Activated CD4-positive, alpha-beta memory T cell treated with anti-CD3 and anti-CD28 coated beads for 36 hours (primary cell): ENCODE data around the gene TCF19. TPM values are rescaled to one million over a fixed set of nuclear protein-coding genes. Genes with fewer than 3 reads are reported as not detected.

ENCODE experiments used
- CTCF ChIA-PET: fragments of 350-600 bp; sonication (Branson Sonifier 250); formaldehyde crosslinking; loops from one replicate; lab custom pipeline; 2021; ENCODE audit warnings: antibody characterized with exemption, inconsistent platforms; lab: Charles Lee
- POLR2A ChIA-PET: fragments of 350-600 bp; sonication (Branson Sonifier 250); formaldehyde crosslinking; loops from one replicate; lab custom pipeline; 2021; ENCODE audit warnings: antibody characterized with exemption; lab: Charles Lee
- DNase-seq: peaks from one replicate; pipeline ENCODE4 v3.0.0-alpha.2; 2020
- H3K27ac Mint-ChIP-seq: one replicate; pipeline ENCODE4 v1.8.0; 2021; ENCODE audit warnings: mixed read lengths
- H3K27me3 Mint-ChIP-seq: one replicate; pipeline ENCODE4 v1.8.0; 2021; ENCODE audit warnings: mixed read lengths
- H3K36me3 Mint-ChIP-seq: one replicate; pipeline ENCODE4 v1.8.0; 2021; ENCODE audit warnings: mixed read lengths
- H3K4me1 Mint-ChIP-seq: one replicate; pipeline ENCODE4 v1.8.0; 2021; ENCODE audit warnings: low read depth, mixed read lengths
- H3K4me3 Mint-ChIP-seq: one replicate; pipeline ENCODE4 v1.8.0; 2021; ENCODE audit warnings: mild to moderate bottlenecking, mixed read lengths
- H3K9me3 Mint-ChIP-seq: one replicate; pipeline ENCODE4 v1.8.0; 2021; ENCODE audit warnings: mixed read lengths
- intact Hi-C: fragments of 100-400 bp; cut with micrococcal nuclease; formaldehyde crosslinking; loops from one replicate; pipeline ENCODE4 v1.15.1; 2023
- total RNA-seq, 2 experiments: library from RNA; stranded (reverse); gene quantifications; one replicate each; pipeline ENCODE4 v1.2.3, GENCODE V29; 2021

TCF19 gene
- total RNA-seq, 2 experiments from 2014 or later = 93.0 to 93.1 TPM

DNA sequence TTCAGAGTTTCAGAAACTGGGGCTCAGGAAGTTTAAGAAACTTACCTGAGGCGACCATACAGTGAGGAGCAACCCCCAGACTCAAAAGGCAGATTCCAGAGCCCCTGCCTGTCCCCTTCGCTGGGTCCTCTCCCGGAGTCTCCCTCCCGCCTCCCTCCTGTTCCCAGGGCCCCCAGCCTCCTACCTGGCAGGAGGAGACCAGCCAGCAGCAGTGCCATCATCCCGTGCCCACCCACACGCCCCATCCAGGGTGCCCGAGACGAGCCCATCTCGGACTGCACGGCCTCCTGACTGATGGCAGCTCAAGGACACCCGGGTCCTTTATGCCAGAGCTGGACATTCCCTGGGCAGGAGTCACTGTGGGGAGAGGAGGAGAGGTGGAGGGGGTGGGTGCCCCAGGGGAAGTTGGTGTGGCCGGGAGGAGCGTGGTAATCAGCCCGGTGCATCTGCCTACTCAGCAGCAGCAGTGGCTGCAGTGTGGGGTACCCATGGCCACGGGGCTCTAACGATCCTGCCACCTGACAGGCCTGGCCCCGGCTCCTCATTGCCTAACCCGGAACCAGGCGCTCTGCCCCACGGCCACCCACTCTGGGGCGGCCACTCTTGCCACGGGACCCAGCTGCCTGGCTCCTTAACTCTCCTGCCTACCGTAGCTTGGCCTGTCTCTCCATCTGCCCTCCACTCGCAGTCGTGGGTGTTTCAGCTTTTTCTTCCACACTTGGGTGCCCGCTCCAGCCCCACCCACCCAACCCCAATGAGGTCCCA lies 38.1 kb upstream of the TCF19 start, which contains the start of gene CDSN:
Gene CDSN (minus strand): TSS at position 296 of the 765 bp plus-strand sequence. CDS start 27 bp downstream, at position 269.
- no peak within 1 kb of the TSS for H3K27ac Mint-ChIP-seq

DNA sequence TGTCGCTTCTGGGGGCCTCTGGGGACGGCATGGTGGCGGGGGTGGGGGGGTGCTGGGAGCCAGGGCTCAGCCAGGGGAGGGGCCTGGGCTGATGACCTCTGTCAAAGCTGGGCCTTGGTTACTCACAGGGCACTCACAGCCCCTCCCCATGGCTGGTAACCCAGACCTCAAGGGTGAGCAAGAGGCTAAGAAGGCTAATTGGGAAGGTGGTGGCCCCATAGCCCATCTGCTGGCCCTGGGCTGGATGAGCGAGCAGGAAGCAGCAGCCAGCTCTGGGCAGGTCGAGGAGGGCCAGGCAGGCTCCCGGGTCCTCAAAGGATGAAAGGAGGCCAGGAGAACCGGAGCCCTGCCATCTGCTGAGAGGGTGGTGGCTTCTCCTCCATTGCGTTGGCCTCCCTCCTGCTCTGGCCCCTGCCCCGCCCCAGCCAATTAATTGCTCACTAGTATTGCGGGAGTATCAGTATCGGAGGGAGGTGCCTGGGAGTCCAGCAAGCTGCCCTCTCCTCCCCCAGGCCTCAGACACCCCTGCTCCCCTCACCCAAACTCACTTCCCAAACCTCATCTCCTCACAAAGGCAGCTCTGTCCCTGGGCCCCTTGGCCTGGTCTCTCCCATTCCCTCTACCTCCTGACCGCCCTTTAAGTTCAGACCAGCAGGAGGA lies 37.1 kb upstream of the TCF19 start:
- Mint-ChIP-seq H3K9me3 (no peaks in the 10 kb centered on the region), H3K27ac (no peak overlapping the region), H3K4me3 (no peak overlapping the region), H3K36me3 (no peaks in the 10 kb centered on the region), H3K27me3 (no peaks in the 10 kb centered on the region), H3K4me1 (no peaks in the 10 kb centered on the region)
- CTCF ChIA-PET = interaction anchor here (0.8 kb wide), 1 partner anchor 42 kb away, joined by 3 read pairs; no protein-coding TSS in a partner anchor
- no peak for DNase-seq
- intact Hi-C loops = no loop called here
- POLR2A ChIA-PET = no interaction called here

More for the DNA sequence above, 38.1 kb upstream of the TCF19 start, which contains the start of gene CDSN:
- ChIA-PET CTCF (interaction anchor here (0.8 kb wide), 1 partner anchor 41 kb away, joined by 3 read pairs; no protein-coding TSS in a partner anchor), POLR2A (no interaction called here)
- Mint-ChIP-seq H3K27me3 (no peaks in the 10 kb centered on the region), H3K4me3 (no peak within 1 kb of the TSS), H3K9me3 (no peaks in the 10 kb centered on the region), H3K4me1 (no peaks in the 10 kb centered on the region), H3K36me3 (no peaks in the 10 kb centered on the region)
- DNase-seq = no peak
- intact Hi-C loops = no loop called here

DNA sequence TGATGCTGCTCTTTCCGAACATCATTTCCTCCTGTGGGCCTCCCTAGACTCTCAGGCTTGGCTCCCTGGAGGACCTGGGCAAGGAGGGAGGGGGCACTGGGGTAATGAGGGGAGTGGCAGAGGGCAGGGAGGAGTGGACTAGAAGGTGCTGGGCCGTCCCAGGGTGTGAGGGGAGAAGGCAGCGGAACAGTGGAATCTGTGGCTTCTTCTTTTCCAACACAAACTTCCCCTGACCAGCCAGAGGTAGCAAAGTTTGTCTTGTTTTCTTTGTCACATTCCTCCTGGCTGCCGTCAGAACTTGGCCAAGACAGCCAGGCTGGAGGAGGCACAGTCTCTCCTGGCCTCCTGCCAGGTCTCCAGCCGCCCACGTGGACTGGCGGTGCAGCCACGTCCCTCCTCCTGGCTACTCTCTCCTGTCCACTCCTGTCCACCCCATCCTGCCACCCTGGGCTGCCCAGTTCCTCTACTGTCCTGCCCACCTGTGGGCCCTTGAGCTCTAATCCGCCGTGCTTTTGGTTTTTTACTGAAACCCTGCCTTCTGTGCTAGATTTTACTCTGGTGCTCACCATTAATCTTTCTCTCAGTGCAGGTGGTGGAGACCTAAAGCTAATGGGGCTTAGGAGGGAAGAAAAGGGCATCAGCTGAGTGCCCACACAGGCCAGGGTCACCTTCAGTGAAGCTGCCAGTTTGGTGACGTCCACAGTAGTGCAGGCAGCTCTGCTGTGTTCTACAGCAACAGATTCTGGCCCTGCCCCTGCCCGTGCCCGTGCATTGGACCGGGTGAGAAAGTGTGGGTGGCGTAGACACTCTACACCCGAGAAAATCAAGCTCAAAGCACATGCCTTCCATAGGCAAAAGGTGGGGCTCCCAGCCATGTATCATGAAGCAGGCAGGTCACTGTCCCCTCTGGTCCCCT lies 35.3 kb upstream of the TCF19 start:
- H3K4me1 Mint-ChIP-seq = peaks cover 2% of the 10 kb centered on the region
- no peak overlapping the region for H3K27ac Mint-ChIP-seq
- ChIA-PET CTCF (no interaction called here), POLR2A (no interaction called here)
- no peaks in the 10 kb centered on the region for H3K9me3 Mint-ChIP-seq
- no peaks in the 10 kb centered on the region for H3K27me3 Mint-ChIP-seq
- H3K36me3 Mint-ChIP-seq = no peaks in the 10 kb centered on the region
- DNase-seq = no peak
- H3K4me3 Mint-ChIP-seq = no peak overlapping the region
- intact Hi-C loops = no loop called here

DNA sequence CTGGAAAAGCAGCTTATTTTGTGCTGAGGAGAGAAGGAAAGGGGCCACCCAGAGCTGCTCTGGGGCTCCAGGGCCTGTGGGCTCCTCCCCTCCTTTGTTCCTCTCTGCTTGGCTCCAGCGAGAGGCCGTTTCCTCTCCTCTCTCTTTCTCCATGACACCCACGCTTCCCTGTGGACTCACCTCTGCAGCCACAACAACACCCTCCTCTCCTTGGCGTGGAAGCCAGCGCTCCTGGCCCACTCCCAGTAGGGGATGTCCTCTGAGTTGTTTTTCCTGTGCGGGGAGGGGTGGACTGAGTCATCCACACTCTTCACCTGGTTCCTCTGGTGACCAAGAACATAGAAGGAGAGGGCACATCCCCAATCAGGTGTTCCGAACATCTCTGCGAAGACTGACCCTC lies 33.2 kb upstream of the TCF19 start:
- Mint-ChIP-seq H3K4me3 (no peak overlapping the region), H3K27ac (no peak overlapping the region), H3K4me1 (peaks cover 2% of the 10 kb centered on the region), H3K9me3 (no peaks in the 10 kb centered on the region), H3K27me3 (peaks cover 2% of the 10 kb centered on the region), H3K36me3 (no peaks in the 10 kb centered on the region)
- intact Hi-C loops = no loop called here
- ChIA-PET CTCF (interaction anchor here (0.9 to 1.0 kb wide), 2 partner anchors 31 to 209 kb away, joined by 4 read pairs; no protein-coding TSS in a partner anchor), POLR2A (no interaction called here)
- no peak for DNase-seq

DNA sequence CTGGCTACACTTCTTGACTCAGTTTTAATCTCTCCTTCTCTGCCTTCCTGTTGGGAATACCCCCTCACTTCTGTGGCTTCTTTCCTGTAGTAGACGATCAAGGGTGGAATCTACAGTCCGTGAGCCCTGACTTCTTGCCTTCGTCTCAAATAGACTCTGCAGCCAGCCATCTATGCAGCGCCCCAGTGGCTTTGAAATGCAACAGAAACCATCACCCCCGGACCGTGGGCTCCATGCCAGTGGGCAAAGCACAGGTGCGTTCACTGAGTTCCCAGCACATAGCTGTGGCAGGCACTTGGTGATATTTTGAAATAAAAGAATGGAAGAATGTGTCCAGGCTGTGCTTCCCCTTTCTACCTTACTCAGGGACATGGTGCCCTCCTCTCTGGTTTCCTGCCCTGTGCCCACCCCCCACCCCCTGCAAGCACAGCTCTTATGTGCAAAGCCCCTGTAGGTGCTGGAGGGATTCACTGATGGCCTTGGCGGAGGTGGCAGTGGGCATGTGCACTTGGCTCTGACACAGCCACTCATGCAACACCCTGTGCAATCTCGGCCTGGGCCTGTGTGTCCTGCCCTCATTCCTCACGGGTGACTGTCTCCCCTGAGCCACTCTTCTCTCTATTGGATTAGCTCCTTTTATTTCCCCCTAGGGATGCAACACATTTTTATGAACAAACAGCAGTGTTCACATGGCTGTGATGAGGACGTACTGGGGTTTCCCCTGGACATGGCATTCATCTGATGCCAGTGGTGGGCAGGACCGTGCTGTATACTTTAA lies 32.6 kb upstream of the TCF19 start:
- H3K27ac Mint-ChIP-seq = no peak overlapping the region
- no peak for DNase-seq
- H3K27me3 Mint-ChIP-seq = peaks cover 2% of the 10 kb centered on the region
- H3K4me3 Mint-ChIP-seq = no peak overlapping the region
- ChIA-PET POLR2A (no interaction called here), CTCF (interaction anchor here (0.6 to 2.3 kb wide), 6 partner anchors 12 to 1571 kb away, joined by 3 to 10 read pairs (median 5); no protein-coding TSS in a partner anchor)
- H3K4me1 Mint-ChIP-seq = peaks cover 2% of the 10 kb centered on the region
- intact Hi-C loops = no loop called here
- no peaks in the 10 kb centered on the region for H3K36me3 Mint-ChIP-seq
- no peaks in the 10 kb centered on the region for H3K9me3 Mint-ChIP-seq

DNA sequence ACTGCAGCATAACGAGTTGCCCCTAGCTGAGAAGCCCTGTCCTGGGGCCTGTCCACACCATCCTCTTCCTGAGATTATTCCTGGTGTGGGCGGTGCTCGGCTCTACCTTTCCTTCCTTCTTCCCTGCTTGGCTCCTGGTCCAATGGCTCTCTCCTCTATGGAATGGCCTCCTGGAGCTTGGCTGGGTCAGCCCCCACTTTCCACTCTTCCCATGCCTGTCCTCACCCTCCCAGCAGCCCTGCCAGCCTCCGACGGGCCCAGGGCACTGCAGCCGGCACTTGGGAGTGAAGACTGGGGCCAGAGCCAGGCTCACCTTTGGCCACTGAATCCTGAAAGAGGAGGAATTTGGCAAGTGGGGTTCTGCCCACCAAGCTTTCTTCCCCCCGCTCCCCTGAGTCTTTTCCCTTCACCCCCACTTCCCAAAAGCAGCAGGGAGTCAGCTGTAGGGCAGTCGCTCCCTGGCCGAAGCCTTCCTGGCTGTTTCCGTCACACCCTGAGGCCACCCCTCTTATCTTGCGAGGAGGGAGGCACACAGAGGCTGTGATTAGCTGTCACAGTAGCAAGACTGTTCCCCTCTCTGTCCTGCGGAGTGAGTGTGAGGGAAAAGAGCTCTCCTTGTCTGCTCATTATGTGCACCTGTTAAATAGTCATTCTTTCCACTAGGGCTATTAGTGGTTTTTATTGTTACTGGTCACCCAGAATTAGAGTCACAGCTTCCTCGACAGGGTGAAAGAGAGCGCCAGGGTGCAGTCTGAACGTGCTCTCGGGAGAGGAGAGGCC lies 31.8 kb upstream of the TCF19 start:
- intact Hi-C loops = no loop called here
- CTCF ChIA-PET = interaction anchor here (0.6 to 2.4 kb wide), 12 partner anchors 11 to 1570 kb away, joined by 3 to 12 read pairs (median 4); partner anchors contain the start of genes PSORS1C1 and TCF19
- H3K4me3 Mint-ChIP-seq = no peak overlapping the region
- no peak for DNase-seq
- no peaks in the 10 kb centered on the region for H3K9me3 Mint-ChIP-seq
- POLR2A ChIA-PET = no interaction called here
- H3K4me1 Mint-ChIP-seq = peaks cover 2% of the 10 kb centered on the region
- no peaks in the 10 kb centered on the region for H3K36me3 Mint-ChIP-seq
- H3K27ac Mint-ChIP-seq = no peak overlapping the region
- H3K27me3 Mint-ChIP-seq = peaks cover 2% of the 10 kb centered on the region

DNA sequence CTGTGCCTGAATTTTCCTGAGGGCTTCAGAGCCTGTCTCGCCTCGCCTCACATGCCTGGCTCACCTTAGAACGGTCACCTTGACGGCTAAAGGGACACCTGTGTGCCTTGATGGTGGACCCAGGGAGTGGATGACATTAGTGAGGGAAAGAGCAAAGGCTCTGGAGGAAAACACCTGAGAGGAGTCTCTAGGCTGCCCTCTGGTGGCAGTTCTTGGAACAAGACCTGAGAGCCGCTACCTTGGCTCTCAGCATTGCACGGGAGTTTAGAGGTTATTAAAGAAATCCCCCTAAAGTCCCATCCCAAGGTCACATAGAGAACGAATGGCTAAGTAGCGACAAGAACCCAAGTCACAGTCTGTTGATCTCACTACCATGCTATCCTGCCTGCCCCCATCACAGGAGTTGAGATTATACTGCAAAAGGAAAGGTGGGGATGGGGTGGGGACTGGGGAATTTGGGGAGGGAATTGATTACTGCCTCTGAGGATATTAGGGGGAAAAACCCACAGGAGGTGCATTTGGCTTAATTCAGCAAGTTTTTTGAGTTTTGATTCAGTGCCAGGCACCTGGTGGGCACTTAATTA lies 30.2 kb upstream of the TCF19 start:
- intact Hi-C loops = no loop called here
- DNase-seq = peak; percentile 81
- Mint-ChIP-seq H3K27ac (no peak overlapping the region), H3K27me3 (peaks cover 2% of the 10 kb centered on the region), H3K36me3 (no peaks in the 10 kb centered on the region), H3K4me1 (peaks cover 2% of the 10 kb centered on the region), H3K4me3 (no peak overlapping the region), H3K9me3 (no peaks in the 10 kb centered on the region)
- CTCF ChIA-PET = interaction anchor here (0.7 to 3.1 kb wide), 16 partner anchors 9 to 424 kb away, joined by 3 to 16 read pairs (median 5); partner anchors contain the start of genes TCF19 and VARS2
- POLR2A ChIA-PET = no interaction called here

DNA sequence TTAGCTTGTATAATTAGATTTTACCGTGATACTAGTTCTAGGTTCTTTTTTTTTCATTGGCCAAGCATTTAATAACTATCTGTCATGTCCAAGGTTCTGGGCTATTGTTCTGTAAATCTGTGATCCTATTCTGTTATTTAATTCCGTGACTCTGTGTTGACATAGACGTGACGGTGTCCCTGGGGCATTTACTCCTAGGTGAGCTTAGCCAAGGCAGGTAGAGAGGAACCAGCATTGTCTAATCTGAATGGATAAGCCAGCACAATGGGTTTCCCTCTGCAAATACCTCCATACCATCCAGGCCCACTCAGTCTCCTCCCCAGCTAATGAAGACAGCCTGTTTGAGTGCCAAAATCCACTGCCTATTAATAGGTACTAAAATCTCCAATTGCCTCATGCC lies 29.3 kb upstream of the TCF19 start:
- Mint-ChIP-seq H3K27me3 (peaks cover 2% of the 10 kb centered on the region), H3K27ac (no peak overlapping the region), H3K4me3 (no peak overlapping the region), H3K9me3 (no peaks in the 10 kb centered on the region), H3K4me1 (peaks cover 2% of the 10 kb centered on the region), H3K36me3 (no peaks in the 10 kb centered on the region)
- ChIA-PET CTCF (interaction anchor here (0.8 to 3.1 kb wide), 20 partner anchors 8 to 425 kb away, joined by 3 to 16 read pairs (median 5); partner anchors contain the start of genes PSORS1C2, TCF19 and VARS2), POLR2A (no interaction called here)
- intact Hi-C loops = no loop called here
- no peak for DNase-seq

DNA sequence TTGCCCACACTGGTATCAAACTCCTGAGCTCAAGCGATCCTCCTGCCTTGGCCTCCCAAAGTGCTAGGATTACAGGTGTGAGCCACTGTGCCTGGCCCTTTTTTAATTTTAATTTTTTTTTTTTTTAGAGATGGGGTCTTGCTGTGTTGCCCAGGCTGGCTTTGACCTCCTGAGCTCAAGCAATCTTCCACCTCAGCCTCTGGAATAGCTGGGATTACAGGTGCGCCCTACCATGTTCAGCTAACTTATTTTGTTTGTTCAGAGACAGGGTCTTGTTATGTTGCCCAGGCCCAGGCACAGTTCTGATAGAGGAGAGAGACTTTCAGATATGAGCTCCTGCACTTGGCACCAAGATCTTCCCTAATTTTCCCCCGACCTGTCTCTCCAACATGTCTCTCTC lies 27.6 kb upstream of the TCF19 start:
- no peaks in the 10 kb centered on the region for H3K36me3 Mint-ChIP-seq
- peaks cover 2% of the 10 kb centered on the region for H3K27me3 Mint-ChIP-seq
- H3K4me3 Mint-ChIP-seq = no peak overlapping the region
- H3K4me1 Mint-ChIP-seq = peaks cover 2% of the 10 kb centered on the region
- intact Hi-C loops = no loop called here
- no peak for DNase-seq
- H3K27ac Mint-ChIP-seq = no peak overlapping the region
- ChIA-PET POLR2A (interaction anchor here (1.0 kb wide), 1 partner anchor 34 kb away, joined by 3 read pairs; no protein-coding TSS in a partner anchor), CTCF (interaction anchor here (1.2 to 1.6 kb wide), 2 partner anchors 236 to 245 kb away, joined by 5 to 6 read pairs; no protein-coding TSS in a partner anchor)
- H3K9me3 Mint-ChIP-seq = no peaks in the 10 kb centered on the region

DNA sequence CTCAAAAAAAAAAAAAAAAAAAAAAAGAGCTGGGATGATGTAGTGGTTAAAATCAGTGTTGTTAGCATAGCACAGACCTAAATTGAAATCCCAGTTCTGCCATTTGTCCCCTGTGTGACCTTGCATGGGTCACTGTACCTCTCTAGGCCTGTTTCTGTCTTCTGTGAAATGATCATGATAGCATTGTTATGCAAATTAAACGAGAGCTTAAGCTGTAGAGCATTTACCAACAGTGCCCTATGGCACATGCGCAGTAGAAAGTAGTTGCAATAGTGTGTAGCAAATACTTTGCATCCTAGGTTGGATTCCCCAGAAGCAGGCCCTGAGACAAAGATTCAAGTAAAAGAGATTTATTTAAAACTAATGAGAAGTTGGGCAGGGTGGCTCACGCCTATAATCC lies 26.8 kb upstream of the TCF19 start:
- peaks cover 2% of the 10 kb centered on the region for H3K27me3 Mint-ChIP-seq
- no peaks in the 10 kb centered on the region for H3K9me3 Mint-ChIP-seq
- no peak overlapping the region for H3K27ac Mint-ChIP-seq
- H3K4me1 Mint-ChIP-seq = peaks cover 2% of the 10 kb centered on the region
- H3K4me3 Mint-ChIP-seq = no peak overlapping the region
- no peak for DNase-seq
- POLR2A ChIA-PET = no interaction called here
- CTCF ChIA-PET = interaction anchor here (1.2 kb wide), 1 partner anchor 235 kb away, joined by 5 read pairs; no protein-coding TSS in a partner anchor
- intact Hi-C loops = no loop called here
- no peaks in the 10 kb centered on the region for H3K36me3 Mint-ChIP-seq
